Measurements from ENCODE around the gene UFD1. TPM values are rescaled to one million over a fixed set of nuclear protein-coding genes. Genes with fewer than 3 reads are reported as not detected.

Gene UFD1
- total RNA-seq, 1 experiment from 2014 or later = 62.3 TPM

DNA sequence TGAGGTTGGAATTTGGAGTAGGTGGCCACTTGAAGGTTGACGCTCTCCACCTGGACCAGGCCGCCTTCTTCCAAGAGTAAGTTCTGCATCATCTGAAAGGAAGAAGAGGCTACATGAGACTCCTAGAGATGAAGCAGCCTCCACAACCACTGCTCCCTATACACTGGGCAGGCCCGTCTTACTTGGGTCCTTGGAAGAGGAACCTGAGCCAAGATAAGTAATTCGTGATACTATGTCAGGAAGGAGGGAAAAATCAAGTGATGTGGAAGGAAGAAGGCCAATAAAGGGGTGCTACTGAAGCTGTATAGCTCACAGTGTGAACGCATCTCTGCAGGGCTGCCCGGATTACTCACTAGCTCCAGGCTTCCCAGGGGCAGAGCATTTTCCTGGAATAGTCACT, 11.1 kb downstream of the UFD1 start:
- CTCF ChIA-PET = interaction anchor here (0.6 to 1.3 kb wide), 2 partner anchors 162 to 244 kb away, joined by 3 to 5 read pairs; no protein-coding TSS in a partner anchor
- POLR2A ChIA-PET = interaction anchor here (2.9 kb wide), 1 partner anchor 9 kb away, joined by 10 read pairs; no protein-coding TSS in a partner anchor
- DNase-seq (ENCODE audit: unreplicated experiment) = no peak
- no peak overlapping the region for H3K4me3 Mint-ChIP-seq (ENCODE audit: unreplicated experiment)
- H3K9me3 Mint-ChIP-seq (ENCODE audit: unreplicated experiment) = no peaks in the 10 kb centered on the region
- no peaks in the 10 kb centered on the region for H3K27me3 Mint-ChIP-seq (ENCODE audit: insufficient read depth, unreplicated experiment)
- peaks cover 77% of the 10 kb centered on the region for H3K36me3 Mint-ChIP-seq (ENCODE audit: insufficient read depth, unreplicated experiment)
- H3K27ac Mint-ChIP-seq (ENCODE audit: low read depth, unreplicated experiment) = no peak overlapping the region
- TF ChIP-seq, protein P1, sequence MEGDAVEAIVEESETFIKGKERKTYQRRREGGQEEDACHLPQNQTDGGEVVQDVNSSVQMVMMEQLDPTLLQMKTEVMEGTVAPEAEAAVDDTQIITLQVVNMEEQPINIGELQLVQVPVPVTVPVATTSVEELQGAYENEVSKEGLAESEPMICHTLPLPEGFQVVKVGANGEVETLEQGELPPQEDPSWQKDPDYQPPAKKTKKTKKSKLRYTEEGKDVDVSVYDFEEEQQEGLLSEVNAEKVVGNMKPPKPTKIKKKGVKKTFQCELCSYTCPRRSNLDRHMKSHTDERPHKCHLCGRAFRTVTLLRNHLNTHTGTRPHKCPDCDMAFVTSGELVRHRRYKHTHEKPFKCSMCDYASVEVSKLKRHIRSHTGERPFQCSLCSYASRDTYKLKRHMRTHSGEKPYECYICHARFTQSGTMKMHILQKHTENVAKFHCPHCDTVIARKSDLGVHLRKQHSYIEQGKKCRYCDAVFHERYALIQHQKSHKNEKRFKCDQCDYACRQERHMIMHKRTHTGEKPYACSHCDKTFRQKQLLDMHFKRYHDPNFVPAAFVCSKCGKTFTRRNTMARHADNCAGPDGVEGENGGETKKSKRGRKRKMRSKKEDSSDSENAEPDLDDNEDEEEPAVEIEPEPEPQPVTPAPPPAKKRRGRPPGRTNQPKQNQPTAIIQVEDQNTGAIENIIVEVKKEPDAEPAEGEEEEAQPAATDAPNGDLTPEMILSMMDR (IDR thresholded peaks at IDR 0.05; ENCODE audit: unreplicated experiment) = no peak
- intact Hi-C loops (cut with micrococcal nuclease) = no loop called here
- no TSS peak for BruUV-seq (replicated peaks)
- H3K4me1 Mint-ChIP-seq (ENCODE audit: insufficient read depth, unreplicated experiment) = no peaks in the 10 kb centered on the region

DNA sequence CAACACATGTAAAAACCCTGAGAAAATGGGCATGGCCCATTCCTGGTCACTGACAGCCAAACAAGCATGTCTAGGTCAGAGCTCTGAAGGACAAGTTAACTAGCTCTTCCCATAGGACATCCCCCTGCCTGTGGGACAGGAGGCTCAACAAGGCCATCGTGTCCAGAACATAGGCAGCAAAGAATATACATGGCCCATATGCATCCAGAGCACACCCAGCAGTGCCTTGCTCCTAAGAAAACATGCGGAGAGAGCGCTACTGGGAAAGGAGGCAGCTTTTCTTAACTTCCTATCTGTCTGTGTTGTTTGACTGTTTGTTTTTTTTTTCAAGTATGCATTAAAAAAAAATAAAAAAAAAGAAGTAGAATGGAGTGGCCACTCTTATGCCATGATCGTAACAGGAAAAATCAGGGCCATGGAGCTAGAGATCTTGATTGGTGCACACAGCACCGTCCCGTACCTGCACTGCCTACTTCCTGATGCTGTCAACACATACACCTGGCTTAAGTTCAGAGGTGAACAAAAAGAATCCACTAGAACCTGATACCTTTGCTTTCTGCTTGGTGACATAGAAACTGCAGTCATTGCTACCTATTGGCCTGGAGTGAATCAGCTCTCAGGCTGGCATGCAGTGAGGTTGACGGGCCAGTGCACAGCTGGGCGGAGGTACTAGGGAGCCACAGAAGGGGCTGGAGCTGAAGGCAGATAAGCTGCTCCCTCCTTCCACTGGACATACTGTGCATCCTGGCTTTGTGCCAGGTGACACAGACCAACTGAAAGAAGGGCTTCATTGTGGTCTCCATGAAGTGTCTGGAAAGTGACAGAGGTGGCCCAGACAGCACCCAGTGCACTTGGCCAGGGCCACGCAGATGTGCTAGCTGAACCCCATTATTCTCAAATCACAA, 11.9 kb downstream of the UFD1 start:
- POLR2A ChIA-PET = interaction anchor here (0.7 to 2.9 kb wide), 3 partner anchors 10 to 35 kb away, joined by 3 to 10 read pairs (median 4); partner anchors contain the start of genes HIRA and MRPL40

DNA sequence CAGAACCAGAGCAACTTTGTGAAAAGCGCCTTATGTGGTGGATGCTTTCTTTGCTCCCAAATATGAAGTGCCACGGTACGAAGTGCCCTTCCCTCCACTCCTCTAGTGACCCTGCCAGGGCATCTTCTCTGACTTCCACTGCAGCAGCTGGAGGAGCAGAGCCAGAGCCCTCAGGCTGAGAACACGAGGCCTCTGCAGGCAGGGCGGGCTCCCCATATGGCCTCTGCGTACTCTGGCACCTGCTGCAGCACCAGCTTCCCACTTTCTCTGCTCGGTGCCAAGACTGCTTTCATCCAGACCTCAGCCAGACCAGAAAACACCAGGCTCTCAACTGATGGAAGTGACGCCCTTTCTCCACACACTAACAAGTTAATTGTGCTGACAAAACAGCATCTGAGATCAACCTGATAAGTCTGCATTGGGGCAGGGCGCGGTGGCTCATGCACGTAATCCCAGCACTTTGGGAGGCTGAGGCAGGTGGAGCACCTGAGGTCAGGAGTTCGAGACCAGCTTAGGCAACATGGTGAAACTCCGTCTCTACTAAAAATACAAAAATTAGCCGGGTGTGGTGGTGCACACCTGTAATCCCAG, 12.8 kb downstream of the UFD1 start:
- H3K27me3 Mint-ChIP-seq (ENCODE audit: insufficient read depth, unreplicated experiment) = no peaks in the 10 kb centered on the region
- H3K27ac Mint-ChIP-seq (ENCODE audit: low read depth, unreplicated experiment) = no peak overlapping the region
- CTCF ChIA-PET = no interaction called here
- no peak overlapping the region for H3K4me3 Mint-ChIP-seq (ENCODE audit: unreplicated experiment)
- POLR2A ChIA-PET = interaction anchor here (0.7 to 2.9 kb wide), 5 partner anchors 8 to 34 kb away, joined by 3 to 10 read pairs (median 3); partner anchors contain the start of genes HIRA and MRPL40
- TF ChIP-seq, protein P1 (IDR thresholded peaks at IDR 0.05; ENCODE audit: unreplicated experiment) = no peak
- intact Hi-C loops (cut with micrococcal nuclease) = no loop called here
- H3K36me3 Mint-ChIP-seq (ENCODE audit: insufficient read depth, unreplicated experiment) = peaks cover 72% of the 10 kb centered on the region
- BruUV-seq (replicated peaks) = no TSS peak
- H3K9me3 Mint-ChIP-seq (ENCODE audit: unreplicated experiment) = no peaks in the 10 kb centered on the region
- DNase-seq (ENCODE audit: unreplicated experiment) = no peak
- no peaks in the 10 kb centered on the region for H3K4me1 Mint-ChIP-seq (ENCODE audit: insufficient read depth, unreplicated experiment)

More for the DNA sequence above, 11.9 kb downstream of the UFD1 start:
- H3K4me3 Mint-ChIP-seq (ENCODE audit: unreplicated experiment) = no peak overlapping the region
- TF ChIP-seq, protein P1 (IDR thresholded peaks at IDR 0.05; ENCODE audit: unreplicated experiment) = no peak
- H3K4me1 Mint-ChIP-seq (ENCODE audit: insufficient read depth, unreplicated experiment) = no peaks in the 10 kb centered on the region
- H3K9me3 Mint-ChIP-seq (ENCODE audit: unreplicated experiment) = no peaks in the 10 kb centered on the region
- H3K27me3 Mint-ChIP-seq (ENCODE audit: insufficient read depth, unreplicated experiment) = no peaks in the 10 kb centered on the region
- H3K27ac Mint-ChIP-seq (ENCODE audit: low read depth, unreplicated experiment) = no peak overlapping the region
- BruUV-seq (replicated peaks) = no TSS peak
- intact Hi-C loops (cut with micrococcal nuclease) = no loop called here
- CTCF ChIA-PET = interaction anchor here (0.6 kb wide), 1 partner anchor 243 kb away, joined by 3 read pairs; no protein-coding TSS in a partner anchor
- no peak for DNase-seq (ENCODE audit: unreplicated experiment)
- H3K36me3 Mint-ChIP-seq (ENCODE audit: insufficient read depth, unreplicated experiment) = peaks cover 76% of the 10 kb centered on the region

DNA sequence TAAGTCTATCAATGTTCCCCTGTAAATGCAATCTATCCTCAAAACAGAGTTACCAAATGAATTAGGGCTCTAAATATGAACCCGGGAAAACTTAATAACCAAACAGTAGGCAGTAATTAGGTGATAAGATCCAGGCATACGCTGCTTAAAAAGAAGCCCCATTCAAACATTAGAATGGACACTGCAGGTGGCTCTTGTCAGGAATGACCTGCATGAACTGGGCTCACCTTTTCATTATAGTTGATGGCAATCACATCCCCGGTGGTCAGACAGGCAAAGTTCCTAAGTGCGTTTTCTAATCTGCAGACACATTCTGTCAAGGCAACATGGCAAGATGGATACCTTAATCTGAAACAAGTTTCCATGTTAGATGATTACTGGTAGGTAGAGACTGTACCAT, 14.0 kb downstream of the UFD1 start:
- H3K9me3 Mint-ChIP-seq (ENCODE audit: unreplicated experiment) = no peaks in the 10 kb centered on the region
- CTCF ChIA-PET = interaction anchor here (0.6 to 1.2 kb wide), 4 partner anchors 13 to 268 kb away, joined by 3 read pairs; no protein-coding TSS in a partner anchor
- H3K27ac Mint-ChIP-seq (ENCODE audit: low read depth, unreplicated experiment) = no peak overlapping the region
- TF ChIP-seq, protein P1 (IDR thresholded peaks at IDR 0.05; ENCODE audit: unreplicated experiment) = no peak
- no TSS peak for BruUV-seq (replicated peaks)
- no peaks in the 10 kb centered on the region for H3K4me1 Mint-ChIP-seq (ENCODE audit: insufficient read depth, unreplicated experiment)
- H3K4me3 Mint-ChIP-seq (ENCODE audit: unreplicated experiment) = no peak overlapping the region
- no peaks in the 10 kb centered on the region for H3K27me3 Mint-ChIP-seq (ENCODE audit: insufficient read depth, unreplicated experiment)
- POLR2A ChIA-PET = interaction anchor here (1.0 to 1.9 kb wide), 2 partner anchors 12 to 33 kb away, joined by 3 to 4 read pairs; partner anchors contain the start of gene MRPL40
- intact Hi-C loops (cut with micrococcal nuclease) = no loop called here
- DNase-seq (ENCODE audit: unreplicated experiment) = no peak
- peaks cover 71% of the 10 kb centered on the region for H3K36me3 Mint-ChIP-seq (ENCODE audit: insufficient read depth, unreplicated experiment)
